Measurements from ENCODE around the gene OSBPL7.

Gene OSBPL7

GRCh38 chr17:47864791-47865216 is 43.2 kb upstream of the OSBPL7 start:
- no peak for TF ChIP-seq CTCF (IDR thresholded peaks at IDR 0.05; ENCODE audit: insufficient read depth, low read depth, low read length, missing control alignments)
- DNase-seq (ENCODE audit: low read depth) = no peak
- no peak overlapping the region for H3K4me3 ChIP-seq (ENCODE audit: low read depth, low read length)

- DNase-seq (ENCODE audit: low read depth) = no peak
- TF ChIP-seq CTCF (IDR thresholded peaks at IDR 0.05; ENCODE audit: insufficient read depth, low read depth, low read length, missing control alignments) = no peak
- H3K4me3 ChIP-seq (ENCODE audit: low read depth, low read length) = no peak overlapping the region
Observed at GRCh38 chr17:47862621-47863440, 41.2 kb upstream of the OSBPL7 start.

- TF ChIP-seq CTCF (IDR thresholded peaks at IDR 0.05; ENCODE audit: insufficient read depth, low read depth, low read length, missing control alignments) = no peak
Observed at GRCh38 chr17:47860386-47860785, 38.8 kb upstream of the OSBPL7 start.

DNA sequence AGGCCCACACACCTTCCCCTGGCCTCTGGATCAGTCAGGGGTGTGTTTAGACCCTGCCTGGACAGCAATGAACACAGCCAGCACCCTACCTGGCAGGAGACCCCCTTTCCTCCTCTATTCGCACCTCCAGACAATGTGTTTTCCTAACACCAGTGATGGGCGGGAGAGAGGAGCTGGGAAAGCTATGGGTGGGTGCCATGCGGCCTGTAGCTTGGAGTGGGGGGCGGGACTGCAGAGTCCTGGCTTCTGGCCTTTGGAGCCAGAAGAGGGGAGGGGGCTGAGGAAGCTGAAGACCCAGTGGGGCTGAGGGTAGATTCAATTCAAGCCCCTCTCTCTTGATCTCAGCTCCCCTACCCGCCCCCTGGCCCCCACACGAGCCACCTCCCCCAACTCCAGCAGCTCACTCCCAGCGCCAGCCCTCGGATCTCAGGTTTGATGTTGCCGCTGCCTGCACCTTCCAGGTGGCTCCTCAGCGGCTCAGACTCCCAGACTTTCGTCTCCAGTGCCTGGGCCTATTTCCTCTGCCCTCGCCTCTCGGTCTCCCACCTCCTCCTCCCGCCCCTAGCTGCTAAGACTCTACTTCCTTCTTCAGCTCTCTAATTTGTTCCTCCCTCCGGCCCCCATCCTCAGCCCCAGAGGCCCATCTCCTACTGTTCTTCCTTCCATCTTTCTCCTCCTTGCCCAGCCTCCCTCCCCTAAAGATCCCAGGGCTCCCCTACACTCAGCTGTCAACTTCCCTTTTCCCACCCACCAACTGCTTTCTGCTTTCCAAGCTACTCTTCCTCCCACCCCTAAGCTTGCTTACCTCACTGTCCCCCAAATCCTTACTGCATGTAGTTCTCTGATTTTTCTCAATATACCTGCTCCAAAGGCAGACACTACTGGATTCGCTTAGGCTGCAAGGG is 36.2 kb upstream of the OSBPL7 start:
- no peak overlapping the region for H3K4me3 ChIP-seq (ENCODE audit: low read depth, low read length)
- TF ChIP-seq CTCF (IDR thresholded peaks at IDR 0.05; ENCODE audit: insufficient read depth, low read depth, low read length, missing control alignments) = no peak
- no peak for DNase-seq (ENCODE audit: low read depth)

More at GRCh38 chr17:47860386-47860785, 38.8 kb upstream of the OSBPL7 start:
- H3K4me3 ChIP-seq (ENCODE audit: low read depth, low read length) = no peak overlapping the region
- DNase-seq (ENCODE audit: low read depth) = no peak

DNA sequence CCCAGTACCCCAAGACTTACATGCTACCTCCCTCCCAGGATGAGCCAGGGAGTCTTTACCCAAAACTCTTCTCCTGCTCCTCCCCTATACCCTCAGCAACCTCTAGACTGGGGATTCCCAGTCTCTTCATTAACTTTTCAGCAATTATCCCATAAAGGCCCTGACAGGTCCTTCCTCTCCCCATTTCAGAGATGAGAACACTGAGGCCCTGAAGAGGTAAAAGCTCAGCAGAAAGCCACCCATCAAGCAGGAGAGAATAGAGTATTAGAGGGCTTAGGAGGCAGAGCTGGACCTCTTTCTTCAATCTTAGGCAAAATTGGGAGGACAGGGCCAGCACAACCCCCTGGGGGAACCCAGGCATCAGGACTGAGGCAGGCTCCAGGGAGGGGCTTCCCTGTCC is 35.2 kb upstream of the OSBPL7 start:
- no peak for TF ChIP-seq CTCF (IDR thresholded peaks at IDR 0.05; ENCODE audit: insufficient read depth, low read depth, low read length, missing control alignments)
- H3K4me3 ChIP-seq (ENCODE audit: low read depth, low read length) = no peak overlapping the region
- no peak for DNase-seq (ENCODE audit: low read depth)

DNA sequence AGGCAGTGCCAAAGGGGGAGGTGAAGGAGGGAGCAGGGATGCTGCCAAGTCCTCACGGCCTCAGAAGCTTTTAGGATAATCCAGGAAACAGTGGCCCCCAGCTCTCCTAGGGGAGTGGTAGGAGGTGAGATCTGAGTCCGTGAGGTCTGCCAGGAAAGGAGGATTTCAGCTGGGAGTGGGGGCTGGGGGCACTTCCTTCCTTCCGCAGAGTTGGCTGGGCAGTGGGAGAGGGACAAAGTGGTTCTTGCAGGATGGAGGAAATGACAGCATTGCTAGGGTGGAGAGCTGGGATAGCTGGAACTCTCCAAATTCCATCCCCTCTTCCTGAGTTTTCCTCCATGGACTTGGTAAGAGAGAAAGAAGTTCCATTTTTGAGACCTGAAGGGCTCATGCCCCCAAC is 34.1 kb upstream of the OSBPL7 start:
- H3K4me3 ChIP-seq (ENCODE audit: low read depth, low read length) = no peak overlapping the region
- TF ChIP-seq CTCF (IDR thresholded peaks at IDR 0.05; ENCODE audit: insufficient read depth, low read depth, low read length, missing control alignments) = no peak
- DNase-seq (ENCODE audit: low read depth) = no peak
